Parathyroid adenoma (tissue), 2 donors: ENCODE results near the gene FARSA.

Experiments
- H2AFZ ChIP-seq: fragments of 300-600 bp; sonication (generic); one replicate; pipeline ENCODE4 v1.7.0; 2017; ENCODE audit warnings: antibody characterized with exemption, mild to moderate bottlenecking
- H3K27ac ChIP-seq: fragments of 300-600 bp; sonication (generic); one replicate; pipeline ENCODE4 v1.7.0; 2017
- H3K27me3 ChIP-seq: fragments of 300-600 bp; sonication (generic); one replicate; pipeline ENCODE4 v1.7.0; 2017; ENCODE audit warnings: low read length; ENCODE audit not compliant: control insufficient read depth, insufficient read depth
- H3K36me3 ChIP-seq: fragments of 300-600 bp; sonication (generic); one replicate; pipeline ENCODE4 v1.7.0; 2017; ENCODE audit warnings: low read length; ENCODE audit not compliant: control insufficient read depth, insufficient read depth
- H3K4me1 ChIP-seq: fragments of 300-600 bp; sonication (generic); one replicate; pipeline ENCODE4 v1.7.0; 2017; ENCODE audit warnings: control low read depth
- H3K4me2 ChIP-seq: fragments of 300-600 bp; sonication (generic); one replicate; pipeline ENCODE4 v1.7.0; 2017; ENCODE audit warnings: low read length
- H3K4me3 ChIP-seq: fragments of 300-600 bp; sonication (generic); one replicate; pipeline ENCODE4 v1.7.0; 2017; ENCODE audit warnings: low read depth, low read length
- H3K79me2 ChIP-seq: fragments of 300-600 bp; sonication (generic); one replicate; pipeline ENCODE4 v1.7.0; 2017; ENCODE audit warnings: control low read depth
- H3K9ac ChIP-seq: fragments of 300-600 bp; sonication (generic); one replicate; pipeline ENCODE4 v1.7.0; 2017; ENCODE audit warnings: mild to moderate bottlenecking
- H3K9me3 ChIP-seq: fragments of 300-600 bp; sonication (generic); one replicate; pipeline ENCODE4 v1.7.0; 2017; ENCODE audit warnings: low read length; ENCODE audit not compliant: control insufficient read depth
- TF ChIP-seq, protein P1 (sequence below): fragments of 300-600 bp; sonication (generic); IDR thresholded peaks from one replicate; pipeline ENCODE4 v1.7.0; 2017; ENCODE audit warnings: antibody characterized with exemption, mild to moderate bottlenecking
- donor health status: primary hyperparathyroidism.

Gene FARSA

DNA sequence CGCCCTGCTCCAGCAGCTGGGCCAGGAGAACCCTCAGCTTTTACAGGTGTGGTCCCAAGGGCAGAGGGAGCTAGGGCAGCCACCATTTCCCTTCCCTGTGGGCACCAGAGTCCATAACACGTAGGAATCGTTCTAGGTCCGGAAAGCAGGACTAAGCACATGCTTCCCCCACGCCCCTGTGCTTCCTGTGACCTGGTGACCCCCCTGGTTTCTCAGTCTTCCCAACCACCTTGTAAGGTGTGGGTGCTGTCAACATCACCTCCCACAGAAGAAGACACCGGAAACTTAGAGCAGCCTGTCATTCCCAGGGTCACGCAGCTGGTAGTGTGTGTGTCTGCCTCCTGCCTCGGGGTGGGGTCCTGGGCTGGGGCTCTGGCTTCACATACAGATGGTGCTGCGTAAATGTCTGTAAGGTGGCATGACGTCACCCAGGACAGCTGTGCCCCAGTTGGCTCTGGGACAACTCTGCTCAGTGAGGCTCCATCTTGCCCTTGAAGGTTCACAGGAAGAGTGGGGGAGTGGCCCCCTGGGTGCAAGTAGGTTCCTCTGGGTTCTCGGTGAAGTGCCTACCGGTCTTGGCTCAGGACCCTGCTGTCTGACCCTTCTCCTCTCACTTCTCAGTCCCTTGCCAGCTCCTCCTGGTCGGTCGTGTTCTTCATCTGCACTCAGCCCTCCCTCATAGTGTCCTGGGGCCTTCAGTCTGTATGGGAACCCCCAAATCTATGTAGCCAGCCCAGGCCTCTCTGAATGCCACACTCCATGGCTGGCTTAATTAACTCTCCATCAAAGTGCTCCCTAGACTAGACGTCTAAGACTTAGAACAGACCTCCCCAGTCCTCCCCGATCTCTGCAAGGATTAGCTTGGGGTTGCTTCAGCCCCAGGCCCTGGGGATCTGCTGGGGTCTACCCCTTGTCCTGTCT lies 16.1 kb upstream of the FARSA start:
- H3K4me2 ChIP-seq = no peak overlapping the region
- no peaks in the 10 kb centered on the region for H3K27me3 ChIP-seq
- H3K36me3 ChIP-seq = no peaks in the 10 kb centered on the region
- H2AFZ ChIP-seq = no peak overlapping the region
- H3K9ac ChIP-seq = no peak overlapping the region
- no peak overlapping the region for H3K4me3 ChIP-seq
- no peaks in the 10 kb centered on the region for H3K9me3 ChIP-seq
- H3K27ac ChIP-seq = no peak overlapping the region
- H3K79me2 ChIP-seq = peaks cover 20% of the 10 kb centered on the region
- TF ChIP-seq, protein P1, sequence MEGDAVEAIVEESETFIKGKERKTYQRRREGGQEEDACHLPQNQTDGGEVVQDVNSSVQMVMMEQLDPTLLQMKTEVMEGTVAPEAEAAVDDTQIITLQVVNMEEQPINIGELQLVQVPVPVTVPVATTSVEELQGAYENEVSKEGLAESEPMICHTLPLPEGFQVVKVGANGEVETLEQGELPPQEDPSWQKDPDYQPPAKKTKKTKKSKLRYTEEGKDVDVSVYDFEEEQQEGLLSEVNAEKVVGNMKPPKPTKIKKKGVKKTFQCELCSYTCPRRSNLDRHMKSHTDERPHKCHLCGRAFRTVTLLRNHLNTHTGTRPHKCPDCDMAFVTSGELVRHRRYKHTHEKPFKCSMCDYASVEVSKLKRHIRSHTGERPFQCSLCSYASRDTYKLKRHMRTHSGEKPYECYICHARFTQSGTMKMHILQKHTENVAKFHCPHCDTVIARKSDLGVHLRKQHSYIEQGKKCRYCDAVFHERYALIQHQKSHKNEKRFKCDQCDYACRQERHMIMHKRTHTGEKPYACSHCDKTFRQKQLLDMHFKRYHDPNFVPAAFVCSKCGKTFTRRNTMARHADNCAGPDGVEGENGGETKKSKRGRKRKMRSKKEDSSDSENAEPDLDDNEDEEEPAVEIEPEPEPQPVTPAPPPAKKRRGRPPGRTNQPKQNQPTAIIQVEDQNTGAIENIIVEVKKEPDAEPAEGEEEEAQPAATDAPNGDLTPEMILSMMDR = no peak
- peaks cover 8% of the 10 kb centered on the region for H3K4me1 ChIP-seq

DNA sequence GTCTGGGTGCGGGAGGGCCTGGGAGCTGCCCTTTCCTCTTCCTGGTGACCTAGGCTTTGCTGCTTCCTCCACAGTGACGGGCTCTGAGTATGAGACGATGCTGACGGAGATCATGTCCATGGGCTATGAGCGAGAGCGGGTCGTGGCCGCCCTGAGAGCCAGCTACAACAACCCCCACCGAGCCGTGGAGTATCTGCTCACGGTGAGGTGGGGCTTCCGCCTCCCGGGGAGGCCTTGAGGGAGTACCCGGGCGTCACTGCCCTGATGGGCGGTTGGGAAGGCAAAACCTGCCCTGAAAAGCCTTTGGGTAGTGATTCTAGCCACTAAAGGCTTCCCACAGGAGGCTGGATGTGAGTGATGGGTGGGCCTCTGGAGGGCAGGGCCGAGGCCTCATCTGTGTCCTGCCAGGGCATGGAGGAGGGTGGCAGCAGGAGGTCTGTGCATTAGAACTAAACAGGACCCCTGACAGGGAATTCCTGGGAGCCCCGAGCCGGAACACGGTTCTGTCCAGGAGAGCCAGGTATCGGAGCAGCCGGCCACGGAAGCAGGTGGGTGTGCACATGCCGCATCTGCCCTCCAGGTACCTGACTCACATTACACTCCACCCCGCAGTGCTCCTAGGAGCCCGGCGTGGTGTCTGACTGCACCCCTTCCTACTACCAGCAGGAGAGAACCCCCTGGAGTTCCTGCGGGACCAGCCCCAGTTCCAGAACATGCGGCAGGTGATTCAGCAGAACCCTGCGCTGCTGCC lies 15.3 kb upstream of the FARSA start:
- no peak overlapping the region for H3K4me2 ChIP-seq
- no peaks in the 10 kb centered on the region for H3K9me3 ChIP-seq
- H3K79me2 ChIP-seq = peaks cover 20% of the 10 kb centered on the region
- TF ChIP-seq, protein P1 = no peak
- H3K27ac ChIP-seq = no peak overlapping the region
- H3K27me3 ChIP-seq = no peaks in the 10 kb centered on the region
- no peak overlapping the region for H3K9ac ChIP-seq
- H3K4me3 ChIP-seq = no peak overlapping the region
- no peaks in the 10 kb centered on the region for H3K36me3 ChIP-seq
- peaks cover 7% of the 10 kb centered on the region for H3K4me1 ChIP-seq
- no peak overlapping the region for H2AFZ ChIP-seq

DNA sequence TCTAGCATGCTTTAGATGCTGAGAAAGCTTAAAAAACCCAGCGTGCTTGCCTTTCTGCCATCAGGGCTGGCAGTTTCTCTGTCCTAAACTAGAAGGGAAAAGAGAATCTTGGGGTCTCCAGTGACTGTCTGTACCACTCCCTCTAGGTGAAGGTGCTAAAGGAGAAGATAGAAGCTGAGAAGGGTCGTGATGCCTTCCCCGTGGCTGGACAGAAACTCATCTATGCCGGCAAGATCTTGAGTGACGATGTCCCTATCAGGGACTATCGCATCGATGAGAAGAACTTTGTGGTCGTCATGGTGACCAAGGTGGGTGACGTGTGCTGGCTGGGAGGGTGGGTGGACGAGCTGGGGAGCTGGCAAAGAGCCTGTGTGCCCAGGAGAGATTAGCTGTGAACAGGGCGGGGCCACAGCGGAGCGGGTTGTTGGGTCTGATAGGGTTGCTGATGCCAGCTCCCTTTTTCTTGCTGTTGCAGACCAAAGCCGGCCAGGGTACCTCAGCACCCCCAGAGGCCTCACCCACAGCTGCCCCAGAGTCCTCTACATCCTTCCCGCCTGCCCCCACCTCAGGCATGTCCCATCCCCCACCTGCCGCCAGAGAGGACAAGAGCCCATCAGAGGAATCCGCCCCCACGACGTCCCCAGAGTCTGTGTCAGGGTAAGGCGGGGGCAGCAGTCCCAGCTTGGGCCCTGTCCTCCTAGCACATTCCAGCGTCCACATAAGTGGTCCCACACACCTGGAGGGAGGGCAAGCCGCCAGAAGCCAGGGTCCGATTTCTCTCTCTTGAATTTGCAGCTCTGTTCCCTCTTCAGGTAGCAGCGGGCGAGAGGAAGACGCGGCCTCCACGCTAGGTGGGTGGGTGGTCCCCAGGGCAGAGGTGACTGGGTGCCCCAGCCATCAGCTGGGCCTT lies 14.4 kb upstream of the FARSA start:
- Histone ChIP-seq H3K27me3 (no peaks in the 10 kb centered on the region), H2AFZ (no peak overlapping the region), H3K27ac (no peak overlapping the region), H3K4me2 (no peak overlapping the region), H3K4me1 (peaks cover 7% of the 10 kb centered on the region), H3K9ac (no peak overlapping the region), H3K36me3 (no peaks in the 10 kb centered on the region), H3K4me3 (no peak overlapping the region), H3K9me3 (no peaks in the 10 kb centered on the region), H3K79me2 (peaks cover 20% of the 10 kb centered on the region)
- TF ChIP-seq, protein P1 = no peak

DNA sequence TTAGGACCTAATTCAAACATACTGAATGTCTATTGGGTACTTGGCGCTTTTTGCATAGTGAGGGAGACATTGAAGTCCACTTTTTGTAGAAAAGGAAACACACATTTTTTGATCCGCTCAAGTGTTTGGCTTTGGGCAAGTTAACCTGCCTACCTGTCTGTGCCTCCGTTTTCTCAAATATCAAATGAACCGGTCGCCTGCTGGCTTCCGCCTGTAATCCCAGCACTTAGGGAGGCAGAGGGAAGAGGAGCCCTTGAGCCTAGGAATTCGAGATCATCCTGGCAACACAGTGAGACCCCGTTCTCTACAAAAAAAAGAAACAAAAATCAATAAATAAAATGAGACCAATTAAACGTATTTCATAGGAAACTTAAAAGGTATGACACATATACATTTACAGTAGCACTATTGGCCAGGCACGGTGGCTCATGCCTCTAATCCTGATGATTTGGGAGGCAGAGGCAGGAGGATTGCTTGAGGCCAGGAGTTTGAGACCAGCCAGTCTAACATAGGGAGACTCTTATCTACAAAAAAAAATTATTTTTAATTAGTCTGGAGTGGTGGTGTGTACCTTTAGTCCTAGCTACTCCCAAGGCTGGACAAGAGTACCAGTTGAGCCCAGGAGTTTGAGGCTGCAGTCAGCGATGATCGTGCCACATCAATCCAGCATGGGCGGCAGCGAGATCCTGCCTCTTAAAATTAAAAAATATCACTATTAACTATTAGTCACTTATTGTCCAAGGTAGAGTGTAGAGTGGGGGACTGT lies 13.4 kb upstream of the FARSA start:
- Histone ChIP-seq H3K4me2 (peak overlapping the region; percentile 94), H3K36me3 (no peaks in the 10 kb centered on the region), H3K27me3 (no peaks in the 10 kb centered on the region), H3K9me3 (no peaks in the 10 kb centered on the region), H3K4me1 (peaks cover 7% of the 10 kb centered on the region), H3K79me2 (peaks cover 20% of the 10 kb centered on the region), H3K27ac (no peak overlapping the region), H2AFZ (no peak overlapping the region), H3K4me3 (peak overlapping the region; percentile 93), H3K9ac (no peak overlapping the region)
- TF ChIP-seq, protein P1 = no peak
